Fibroblast of peridontal ligament (primary cell): ENCODE results near the gene CNTN1.
A peak's percentile ranks its signal among the peaks of the same experiment; 100 is the strongest.

Source experiments
- DNase-seq: peaks from one replicate; pipeline ENCODE4 v3.0.0-alpha.2; 2010; ENCODE audit errors: extremely low read depth

CNTN1 gene

DNA sequence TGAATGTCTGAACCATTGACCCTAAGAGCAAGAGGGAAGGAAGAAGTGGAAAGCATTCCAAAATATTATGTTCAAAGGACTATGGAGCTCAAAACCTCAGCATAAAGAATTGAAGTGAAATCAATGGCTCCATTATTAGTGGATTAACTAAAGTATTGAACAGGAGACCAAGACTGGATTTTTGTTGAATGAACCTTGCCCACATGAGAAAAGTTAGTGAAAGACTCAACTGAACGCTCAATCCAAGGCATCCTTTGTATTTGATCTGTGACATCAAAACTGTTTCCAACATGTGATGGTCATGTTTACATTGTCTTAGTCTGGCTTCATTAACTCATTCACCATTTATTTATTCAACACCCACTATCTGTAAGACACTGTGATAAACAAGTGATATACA lies 161.0 kb downstream of the CNTN1 start:
- no peak for DNase-seq

DNA sequence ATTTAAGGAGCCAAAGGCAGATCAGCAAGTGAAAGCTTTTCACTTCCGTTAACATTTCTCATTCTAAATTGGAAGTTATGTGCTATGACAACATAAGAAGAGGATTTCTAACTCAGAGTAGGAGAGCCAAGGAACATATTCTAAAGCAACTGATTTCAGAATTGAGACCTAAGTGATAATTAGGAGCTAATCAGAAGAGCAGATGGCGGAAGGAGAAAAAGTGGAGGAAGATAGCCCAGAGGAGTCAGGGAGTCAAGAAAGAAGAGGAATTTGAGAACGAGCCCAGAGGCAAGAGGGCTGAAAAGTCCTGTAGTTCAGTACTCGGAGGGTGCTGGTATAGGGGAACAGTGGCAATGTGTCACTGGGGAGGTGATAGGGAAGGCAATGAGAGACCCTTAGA lies 162.4 kb downstream of the CNTN1 start:
- DNase-seq = no peak

DNA sequence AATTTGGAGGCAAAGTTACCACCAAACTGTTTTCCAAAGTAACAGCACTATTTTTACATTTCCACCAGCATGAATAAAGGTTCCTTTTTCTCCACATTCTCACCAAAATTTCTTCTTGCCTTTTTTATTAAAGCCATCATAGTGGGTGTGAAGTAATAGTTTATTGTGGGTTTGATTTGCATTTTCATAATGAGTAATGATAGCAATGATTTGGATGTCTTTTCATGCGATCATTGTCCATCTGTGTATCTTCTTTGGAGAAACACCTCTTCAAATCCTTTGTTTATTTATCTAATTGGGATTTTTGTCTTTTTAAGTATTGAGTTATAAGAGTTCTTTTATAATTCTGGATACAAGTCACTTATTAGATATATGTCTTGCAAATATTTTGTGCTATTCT lies 172.7 kb downstream of the CNTN1 start:
- no peak for DNase-seq

DNA sequence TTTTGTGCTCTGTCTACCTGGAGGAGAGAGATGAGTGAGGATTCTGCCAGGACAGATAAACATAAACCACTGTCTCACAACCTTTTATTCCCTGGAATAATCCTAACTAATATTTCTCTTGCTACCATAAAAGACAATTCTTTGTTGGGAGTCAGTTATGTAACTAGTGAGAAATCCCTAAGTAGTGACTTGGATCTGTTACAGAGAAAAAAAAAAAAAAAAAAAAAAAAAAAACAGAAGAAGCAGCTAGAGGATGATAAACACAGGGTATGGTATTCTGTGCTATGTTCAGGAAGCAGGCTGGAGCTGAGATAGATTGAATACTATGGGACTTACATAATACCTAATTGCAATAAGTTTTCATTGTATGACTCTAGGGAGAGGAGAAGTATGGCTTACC lies 178.7 kb downstream of the CNTN1 start:
- no peak for DNase-seq

DNA sequence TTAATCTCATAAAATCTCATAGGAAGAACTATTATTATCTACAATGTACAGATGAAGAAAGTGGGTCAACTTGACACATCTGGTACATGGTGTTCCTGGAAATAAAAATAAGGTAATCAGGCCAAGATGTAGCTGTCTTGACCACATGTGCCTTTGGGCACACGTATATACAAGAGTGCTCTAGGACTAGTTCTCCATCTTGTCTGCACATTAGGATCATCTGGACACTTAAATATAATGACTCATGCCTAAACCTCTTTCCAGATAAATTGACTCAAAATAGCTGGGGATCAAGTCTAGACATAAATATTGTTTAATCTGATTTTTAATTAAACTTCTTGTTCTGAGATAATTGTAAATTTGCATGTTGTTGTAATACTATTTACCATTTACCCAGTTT lies 182.6 kb downstream of the CNTN1 start:
- no peak for DNase-seq

DNA sequence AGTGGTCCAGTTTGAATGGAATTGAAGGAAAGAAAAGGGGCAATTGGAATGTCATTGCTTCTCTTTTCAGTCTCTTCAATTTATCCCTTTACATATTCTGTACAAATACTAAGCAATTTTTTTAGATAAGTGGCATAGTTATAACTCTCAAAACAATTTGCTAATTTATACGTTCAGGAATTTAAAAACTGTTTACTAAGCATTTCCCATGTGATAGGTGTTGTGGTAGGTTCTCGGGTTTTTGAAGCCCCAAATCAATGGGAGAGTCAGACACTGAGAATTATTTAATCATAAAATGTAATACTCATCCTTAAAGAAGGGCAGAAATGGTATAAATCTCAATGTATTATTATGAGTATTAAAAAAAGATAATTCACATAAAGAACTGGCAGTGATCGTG lies 197.1 kb downstream of the CNTN1 start:
- DNase-seq = no peak

DNA sequence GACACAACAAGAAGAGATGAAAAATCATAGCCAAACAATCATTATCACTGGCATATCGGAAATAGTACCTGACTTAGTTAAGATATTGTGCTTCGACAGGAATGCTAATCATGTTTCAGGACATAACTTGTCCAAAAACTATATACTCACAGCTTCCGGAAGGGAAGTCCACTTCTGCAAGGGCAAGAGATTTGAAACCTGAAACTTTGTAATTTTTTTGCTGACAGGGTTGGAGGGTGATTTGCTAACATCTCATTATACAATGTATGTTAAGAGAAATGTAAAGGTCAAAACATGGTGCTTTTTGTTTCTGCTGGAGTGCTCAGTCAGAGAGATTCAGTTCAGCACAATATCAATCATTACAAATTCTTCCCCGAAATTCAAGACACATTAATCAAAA lies 200.3 kb downstream of the CNTN1 start:
- DNase-seq = no peak

DNA sequence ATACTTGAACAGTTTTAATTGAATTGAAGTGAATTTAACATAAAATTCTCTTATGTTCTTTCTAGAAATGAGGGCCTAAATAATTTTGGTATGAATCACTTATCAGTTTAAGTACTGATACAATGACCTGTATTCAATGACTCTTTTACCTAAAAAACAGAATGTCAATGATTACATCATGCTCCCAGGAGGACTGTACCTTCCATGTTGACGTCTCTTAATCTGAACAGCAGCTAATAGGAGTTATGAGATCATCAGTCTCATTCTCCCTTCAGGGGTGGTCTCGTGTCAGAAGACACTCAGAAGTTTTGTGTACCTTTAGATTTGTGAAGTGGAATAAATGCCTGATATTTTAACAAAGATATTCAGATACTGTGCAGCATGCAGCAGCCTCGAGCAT lies 206.3 kb downstream of the CNTN1 start:
- no peak for DNase-seq

DNA sequence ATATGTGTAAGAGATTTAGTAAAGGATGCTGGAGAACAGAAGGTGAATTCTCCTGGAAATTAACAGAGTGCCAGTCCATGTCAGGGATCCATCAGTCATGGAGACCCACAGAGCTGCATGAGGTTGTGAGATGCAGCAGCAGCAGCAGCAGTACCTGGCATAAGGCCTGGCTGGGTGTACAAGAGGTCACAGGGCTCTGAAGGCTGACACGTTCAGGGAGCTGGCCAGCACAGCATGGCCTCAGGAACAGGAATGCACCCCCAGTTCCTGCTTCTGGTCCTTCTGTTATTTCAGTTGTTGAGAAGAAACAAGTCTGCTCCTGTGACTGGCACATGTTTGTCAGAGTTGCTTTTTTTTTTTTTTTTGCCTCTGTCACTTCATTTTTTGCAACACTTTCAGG lies 210.8 kb downstream of the CNTN1 start:
- DNase-seq = no peak

DNA sequence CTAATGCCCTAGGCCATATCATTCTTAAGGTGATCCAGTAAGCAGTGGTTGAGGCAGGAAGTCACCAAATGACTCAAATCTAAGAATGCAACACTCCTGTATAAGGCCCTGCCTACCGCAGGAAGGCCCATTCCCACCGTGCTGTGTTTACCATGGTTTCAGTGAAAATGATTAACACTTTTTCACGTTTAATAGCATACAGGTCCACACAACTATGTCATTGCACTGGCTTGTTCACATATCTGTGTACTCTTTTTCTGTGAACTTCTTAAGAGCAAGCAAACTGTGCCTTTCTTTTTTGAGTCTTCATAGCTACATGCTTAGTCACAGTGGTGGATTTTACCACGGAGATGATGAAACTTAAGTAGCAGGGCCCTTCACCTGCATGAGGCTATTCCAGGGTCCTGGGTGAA lies 214.9 kb downstream of the CNTN1 start:
- peak; percentile 3 for DNase-seq

DNA sequence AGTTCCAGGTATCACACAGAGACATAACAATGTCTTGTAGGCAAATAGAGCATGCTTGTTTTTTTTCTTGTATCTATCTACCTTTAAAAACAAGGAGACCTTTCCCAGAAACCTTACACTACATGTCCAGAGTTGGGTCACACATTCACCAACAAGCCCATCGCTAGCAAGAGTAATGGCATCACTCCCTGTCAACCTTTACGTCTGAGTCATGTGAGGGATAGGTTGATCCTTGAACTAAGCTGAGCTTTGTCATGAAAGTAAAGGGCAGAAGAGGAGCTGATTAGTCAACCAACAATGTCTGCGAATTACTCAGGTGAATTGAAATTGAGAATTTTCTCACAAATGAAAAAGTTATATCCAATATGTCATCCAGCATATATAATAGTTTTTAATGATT lies 219.4 kb downstream of the CNTN1 start:
- DNase-seq = no peak

DNA sequence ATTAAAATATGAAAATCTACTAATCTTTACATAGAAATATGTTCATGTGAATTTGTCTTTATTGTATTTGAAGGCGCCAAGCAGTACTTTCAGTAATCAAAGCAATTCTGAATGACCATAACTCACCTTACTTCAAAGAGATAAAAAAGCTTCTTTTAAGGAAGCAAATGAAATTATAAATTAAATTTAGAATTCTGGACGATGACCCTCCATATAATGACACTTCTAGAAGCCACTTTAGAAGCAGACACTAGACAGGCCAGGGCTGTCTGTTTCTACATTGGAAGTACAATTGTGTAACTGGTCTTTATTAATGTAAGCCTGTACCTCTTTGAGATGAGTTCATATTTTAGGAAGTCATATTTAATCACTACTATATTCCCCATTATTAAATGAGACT lies 222.9 kb downstream of the CNTN1 start:
- DNase-seq = no peak

DNA sequence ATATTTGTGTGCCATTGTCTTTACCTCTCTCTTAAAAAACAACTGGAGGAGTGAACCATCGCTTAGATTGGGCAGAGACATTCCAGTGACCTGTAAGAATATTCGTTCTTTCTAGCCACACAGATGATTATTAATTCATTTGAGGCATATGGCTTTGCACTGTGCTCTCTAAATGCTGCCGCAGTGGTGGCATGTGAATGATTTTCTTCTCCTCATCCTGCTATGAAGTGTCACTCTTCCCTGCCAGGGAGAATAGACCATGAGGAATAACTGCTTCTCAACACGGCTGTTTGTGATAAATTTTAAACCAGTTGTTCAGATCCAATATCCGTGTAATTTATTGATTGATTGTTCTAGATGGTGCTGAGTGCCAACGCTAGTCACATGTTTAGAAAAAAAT lies 225.3 kb downstream of the CNTN1 start:
- no peak for DNase-seq

DNA sequence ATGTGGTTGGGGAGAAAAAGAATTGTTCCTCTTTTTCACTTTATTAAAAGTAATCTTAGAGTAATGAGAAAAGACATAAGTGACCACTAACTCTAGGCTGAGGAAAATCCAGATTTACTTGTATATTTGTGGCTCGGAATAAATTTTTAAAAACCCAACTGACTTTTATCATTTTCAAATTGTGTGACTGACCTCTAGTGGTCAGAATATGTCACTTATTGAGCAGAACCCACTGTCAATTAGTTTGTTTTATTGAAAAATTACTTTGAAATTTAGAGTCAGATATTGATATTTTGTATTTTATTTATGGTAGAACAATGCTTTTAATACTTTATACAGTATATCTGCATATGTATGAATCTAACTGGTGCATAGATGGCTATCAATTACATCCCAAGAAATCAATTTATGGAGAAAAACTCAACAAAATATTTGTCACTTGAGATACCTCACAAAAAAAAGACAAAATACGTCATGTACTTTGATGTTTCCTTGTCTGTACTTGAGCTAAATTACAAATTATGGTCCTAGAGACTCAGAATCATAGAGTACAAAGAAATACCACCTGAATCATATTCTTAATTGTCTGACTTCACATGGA lies 229.4 kb downstream of the CNTN1 start:
- peak; percentile 55 for DNase-seq

DNA sequence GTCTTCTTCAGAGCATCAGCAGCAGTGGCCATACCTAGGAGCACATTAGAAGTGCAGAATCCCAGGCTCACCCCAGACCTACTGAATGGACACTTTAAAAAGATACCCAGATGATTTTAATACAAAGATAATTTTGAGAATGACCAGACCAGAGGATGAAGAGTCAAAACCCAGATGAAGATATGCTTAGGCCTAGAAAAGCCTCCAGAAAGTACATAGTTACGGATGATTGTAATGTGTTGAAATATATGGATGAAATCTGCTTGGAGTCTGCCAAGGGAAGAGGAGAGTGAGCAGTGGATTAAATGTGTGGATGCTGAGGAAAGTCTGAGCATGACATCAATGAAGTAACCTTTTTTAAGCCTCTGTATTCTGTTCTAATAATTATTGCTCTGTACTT lies 245.7 kb downstream of the CNTN1 start:
- DNase-seq = no peak

DNA sequence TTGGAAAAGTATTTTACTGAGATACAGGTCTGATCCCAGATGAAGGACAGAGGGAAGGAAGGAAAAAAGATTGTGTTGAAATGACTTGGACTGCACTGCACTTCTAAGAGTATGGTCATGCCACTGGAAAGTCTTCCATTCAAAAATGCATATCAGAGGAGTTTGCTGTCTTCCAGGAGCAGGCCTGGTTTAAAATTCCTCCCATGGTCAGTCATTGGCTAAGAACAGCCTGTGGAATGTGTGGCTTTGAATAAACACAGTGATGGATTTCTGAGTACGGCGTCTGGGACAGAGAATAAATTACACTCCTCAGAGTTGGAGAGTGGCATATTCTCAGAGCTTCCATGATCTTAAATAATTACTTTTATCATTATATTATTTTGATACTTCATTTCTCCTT lies 250.1 kb downstream of the CNTN1 start:
- DNase-seq = peak; percentile 62

DNA sequence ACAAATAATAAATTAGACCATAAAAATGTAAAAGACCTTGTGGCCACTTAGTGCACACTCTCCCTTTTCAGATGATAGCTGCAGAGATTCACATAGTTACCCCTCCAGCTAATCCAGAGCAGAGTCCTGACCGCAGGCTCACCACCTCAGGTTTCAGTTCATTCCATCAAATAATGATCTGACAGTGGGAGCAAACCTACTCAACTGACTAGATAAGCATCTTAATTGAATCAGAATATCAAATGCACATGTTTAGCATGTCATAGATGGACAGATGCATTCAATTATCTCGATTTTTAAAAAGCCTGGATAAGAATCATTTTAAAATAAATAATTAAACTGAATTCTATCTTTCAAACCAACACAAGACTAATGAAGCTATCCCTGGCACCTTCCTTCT lies 253.5 kb downstream of the CNTN1 start:
- DNase-seq = no peak

DNA sequence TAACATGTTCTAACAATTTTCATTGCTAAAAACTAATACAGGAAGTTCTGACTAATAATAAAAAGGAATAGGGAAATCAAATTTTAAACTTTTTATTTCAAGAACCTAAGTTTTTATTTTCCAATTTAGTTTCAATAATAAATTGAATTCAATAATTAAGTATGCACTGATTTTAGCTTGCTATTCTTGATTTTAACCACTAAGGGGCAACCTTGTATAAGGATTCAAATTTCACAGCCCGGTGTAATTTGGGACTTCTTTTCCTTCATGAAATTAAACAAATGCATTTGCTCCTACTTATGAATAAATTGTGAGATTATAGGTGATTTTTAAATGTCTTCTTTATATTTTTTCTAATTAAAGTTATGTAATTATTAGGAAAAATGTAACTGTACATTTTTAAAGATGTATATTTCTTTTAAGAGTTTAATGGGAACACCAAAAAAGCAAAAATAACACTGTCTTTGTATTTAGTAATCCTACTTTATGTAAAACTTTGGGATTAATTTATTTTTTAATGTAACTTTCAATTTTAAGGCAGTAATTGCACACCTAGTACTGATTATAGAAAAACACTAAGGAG lies 254.5 kb downstream of the CNTN1 start:
- peak; percentile 83 for DNase-seq

DNA sequence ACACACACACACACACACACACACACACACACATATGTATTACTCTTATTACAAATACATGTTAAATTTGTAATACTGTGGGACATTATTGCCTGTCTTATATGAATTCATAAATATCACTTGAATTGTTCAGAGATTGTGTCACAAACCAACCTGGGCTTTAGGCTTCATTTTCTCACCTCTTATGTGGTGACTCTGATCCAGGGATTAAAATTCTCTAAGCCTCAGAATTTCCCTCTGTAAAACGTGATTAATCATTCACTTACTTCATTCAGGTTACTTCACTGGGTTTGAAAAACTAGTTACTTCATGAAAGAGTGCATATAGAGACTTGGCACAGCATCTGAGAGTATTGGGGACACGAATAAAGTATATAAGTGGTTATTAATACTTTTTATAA lies 255.6 kb downstream of the CNTN1 start:
- DNase-seq = peak; percentile 27

DNA sequence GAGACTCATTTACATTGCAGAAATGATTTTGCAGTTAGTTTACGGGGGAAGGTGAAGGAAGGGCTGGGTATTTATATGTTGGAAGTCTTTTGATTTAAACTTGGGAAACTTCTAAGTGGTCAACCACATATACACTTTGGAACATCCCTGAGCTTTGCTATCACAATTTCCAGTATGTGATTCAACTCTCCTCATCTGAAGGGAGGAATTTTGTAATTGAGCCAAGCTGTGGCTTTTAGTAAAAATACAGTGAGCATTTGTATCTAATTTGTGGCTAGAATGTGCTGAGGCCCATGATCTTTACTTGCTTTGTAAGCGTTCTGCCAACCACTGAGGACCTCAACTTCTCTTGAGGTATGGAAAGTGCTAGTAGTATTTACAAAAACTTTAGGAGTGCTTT lies 260.8 kb downstream of the CNTN1 start:
- DNase-seq = peak; percentile 99

DNA sequence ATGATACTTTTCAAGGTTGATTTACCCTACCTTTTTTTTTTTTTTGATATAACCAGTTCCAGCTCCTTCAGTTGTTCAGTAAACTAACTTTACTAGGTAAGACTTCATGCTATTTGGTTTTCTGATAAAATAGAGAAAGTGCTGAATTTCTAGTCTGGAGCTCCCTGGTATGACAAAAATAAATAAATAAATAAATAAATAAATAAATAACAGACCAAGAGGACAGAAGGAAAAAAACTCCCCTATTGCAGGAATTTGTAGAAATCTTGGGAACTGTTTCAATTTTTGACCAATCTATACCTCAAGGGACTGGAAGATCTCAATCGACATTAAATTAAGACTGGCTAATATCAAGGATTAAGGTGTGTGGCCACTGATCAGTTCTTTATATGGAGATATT lies 265.2 kb downstream of the CNTN1 start:
- no peak for DNase-seq

DNA sequence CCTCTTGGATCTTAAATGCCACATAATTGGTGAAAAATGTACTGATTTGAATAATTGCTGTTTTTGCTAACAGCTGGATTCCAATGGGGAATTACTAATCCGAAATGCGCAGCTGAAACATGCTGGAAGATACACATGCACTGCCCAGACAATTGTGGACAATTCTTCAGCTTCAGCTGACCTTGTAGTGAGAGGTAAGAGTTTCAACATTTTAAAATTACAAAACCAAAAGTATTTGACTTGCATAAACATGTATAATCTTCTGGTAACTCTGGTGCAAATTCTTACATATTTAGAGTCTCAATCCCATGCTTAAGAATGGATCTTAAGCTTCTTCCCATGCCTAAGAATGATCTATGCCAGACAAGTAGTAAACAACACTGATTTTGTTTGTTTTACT lies 266.8 kb downstream of the CNTN1 start:
- DNase-seq = peak; percentile 100

DNA sequence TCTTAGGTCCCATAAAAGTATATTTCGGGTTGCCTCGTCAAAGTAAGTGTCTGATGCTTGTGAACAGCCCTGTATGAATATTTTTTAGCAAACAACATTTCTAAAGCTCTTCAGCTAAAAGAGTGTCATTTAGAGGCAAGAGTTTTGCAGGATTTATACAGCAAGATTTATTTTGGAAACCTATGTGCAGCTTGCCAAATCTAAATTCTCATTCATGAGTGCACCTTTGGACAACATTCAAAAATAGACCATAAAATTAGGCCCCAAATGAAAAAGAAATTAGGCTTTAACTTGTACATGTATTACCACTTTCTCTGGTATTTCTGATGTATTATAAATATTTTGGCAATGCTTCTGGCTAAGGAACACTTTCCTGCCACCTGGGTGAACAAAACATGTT lies 271.5 kb downstream of the CNTN1 start:
- DNase-seq = no peak

DNA sequence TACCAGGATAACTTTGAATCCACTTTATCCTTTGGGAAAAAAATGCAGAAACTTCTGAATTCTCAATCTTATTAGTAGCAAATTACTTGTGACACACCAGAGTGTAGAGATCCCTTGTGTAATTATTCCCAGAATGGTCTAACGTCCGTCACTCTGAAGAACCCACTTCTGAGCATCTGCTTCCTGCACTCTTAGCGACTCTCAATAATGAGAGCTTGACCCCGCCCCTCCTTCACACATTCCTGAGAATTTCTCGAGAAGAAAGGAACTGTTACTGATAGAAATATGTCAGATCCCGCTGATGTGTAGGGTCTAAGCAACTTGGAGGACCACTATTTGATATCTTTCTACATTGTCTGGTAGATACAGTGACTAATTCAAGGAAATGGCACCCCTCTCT lies 277.6 kb downstream of the CNTN1 start:
- DNase-seq = no peak
